OCI-LY3 (cell line): ENCODE data around the gene TMEM269.
A peak's percentile ranks its signal among the peaks of the same experiment; 100 is the strongest.

Source experiments
- H2AFZ ChIP-seq: fragments of 200-600, 300-600 bp; shearing (Covaris generic); 2 replicates; pipeline ENCODE4 v1.6.0; 2014; ENCODE audit warnings: antibody characterized with exemption, low read depth, low read length
- H3K27ac ChIP-seq: fragments of 200-600, 300-600 bp; sonication (generic); 2 replicates; pipeline ENCODE4 v1.5.1; 2014; ENCODE audit warnings: mild to moderate bottlenecking, low read length, moderate library complexity, mixed read lengths
- H3K27me3 ChIP-seq: fragments of 200-600, 300-600 bp; sonication (generic); 2 replicates; pipeline ENCODE4 v1.6.1; 2014; ENCODE audit warnings: low read depth, low read length, mixed read lengths
- H3K36me3 ChIP-seq: fragments of 200-600, 300-600 bp; sonication (generic); replicated peaks from 2 replicates; pipeline ENCODE3; 2014; ENCODE audit warnings: low read depth, low read length, mixed read lengths
- H3K4me1 ChIP-seq: fragments of 300-600, 200-600 bp; sonication (generic); 2 replicates; pipeline ENCODE4 v1.6.1; 2014; ENCODE audit warnings: low read length, mixed read lengths
- H3K4me2 ChIP-seq: fragments of 200-600, 300-600 bp; sonication (generic); 2 replicates; pipeline ENCODE4 v1.6.1; 2014; ENCODE audit warnings: low read length, mixed read lengths
- H3K4me3 ChIP-seq: fragments of 300-600, 200-600 bp; sonication (generic); 2 replicates; pipeline ENCODE4 v1.5.1; 2014; ENCODE audit warnings: antibody characterized with exemption, mild to moderate bottlenecking, low read length, moderate library complexity
- H3K79me2 ChIP-seq: fragments of 300-600, 200-600 bp; shearing (Covaris generic); 2 replicates; pipeline ENCODE4 v1.6.1; 2014; ENCODE audit warnings: mild to moderate bottlenecking, low read length, mixed read lengths
- H3K9ac ChIP-seq: fragments of 300-600, 200-600 bp; shearing (Covaris generic); 2 replicates; pipeline ENCODE4 v1.6.0; 2014; ENCODE audit warnings: mild to moderate bottlenecking, low read length, moderate library complexity
- H3K9me3 ChIP-seq: fragments of 200-600, 300-600 bp; shearing (Covaris generic); 2 replicates; pipeline ENCODE4 v1.6.1; 2014; ENCODE audit warnings: low read length, mixed read lengths; ENCODE audit not compliant: insufficient read depth
- H4K20me1 ChIP-seq: fragments of 200-600, 300-600 bp; sonication (generic); 2 replicates; pipeline ENCODE4 v1.6.1; 2016; ENCODE audit warnings: low read length, mixed read lengths; ENCODE audit not compliant: insufficient read depth
- EZH2phosphoT487 ChIP-seq: fragments of 200-600 bp; shearing (Covaris generic); IDR thresholded peaks from 2 replicates; pipeline ENCODE4 v1.6.1; 2018; ENCODE audit warnings: antibody characterized with exemption, mixed run types, low read depth
- TF ChIP-seq, protein P1 (sequence below): fragments of 200-600, 300-600 bp; sonication (generic); IDR thresholded peaks from 2 replicates; pipeline ENCODE4 v1.5.1; 2014; ENCODE audit warnings: antibody characterized with exemption, low read length, low read depth

The TMEM269 gene

GRCh38 chr1:42766741-42767509 lies 17.9 kb upstream of the TMEM269 start, which contains the start of the genes C1orf50 and P3H1:
TSS of gene C1orf50 (plus strand) at chr1:42767249. CDS start at chr1:42767312, 63 bp downstream.
TSS of gene P3H1 (minus strand) at chr1:42767028. CDS start at chr1:42766971, 57 bp downstream.
- Histone ChIP-seq H3K79me2 (peaks cover 43% of the 10 kb centered on the region), H3K4me1 (peaks cover 13% of the 10 kb centered on the region), H4K20me1 (peaks cover 9% of the 10 kb centered on the region), H3K27ac (peak within 1 kb of the TSS; percentile 34; the same call in 1 of the 2 replicates), H3K9me3 (no peaks in the 10 kb centered on the region), H3K4me3 (peak within 1 kb of the TSS; percentile 97), H3K4me2 (peak within 1 kb of the TSS; percentile 89), H2AFZ (peak within 1 kb of the TSS; percentile 68), H3K36me3 (no peaks in the 10 kb centered on the region), H3K9ac (peak within 1 kb of the TSS; percentile 84), H3K27me3 (no peaks in the 10 kb centered on the region)
- TF ChIP-seq, protein P1, sequence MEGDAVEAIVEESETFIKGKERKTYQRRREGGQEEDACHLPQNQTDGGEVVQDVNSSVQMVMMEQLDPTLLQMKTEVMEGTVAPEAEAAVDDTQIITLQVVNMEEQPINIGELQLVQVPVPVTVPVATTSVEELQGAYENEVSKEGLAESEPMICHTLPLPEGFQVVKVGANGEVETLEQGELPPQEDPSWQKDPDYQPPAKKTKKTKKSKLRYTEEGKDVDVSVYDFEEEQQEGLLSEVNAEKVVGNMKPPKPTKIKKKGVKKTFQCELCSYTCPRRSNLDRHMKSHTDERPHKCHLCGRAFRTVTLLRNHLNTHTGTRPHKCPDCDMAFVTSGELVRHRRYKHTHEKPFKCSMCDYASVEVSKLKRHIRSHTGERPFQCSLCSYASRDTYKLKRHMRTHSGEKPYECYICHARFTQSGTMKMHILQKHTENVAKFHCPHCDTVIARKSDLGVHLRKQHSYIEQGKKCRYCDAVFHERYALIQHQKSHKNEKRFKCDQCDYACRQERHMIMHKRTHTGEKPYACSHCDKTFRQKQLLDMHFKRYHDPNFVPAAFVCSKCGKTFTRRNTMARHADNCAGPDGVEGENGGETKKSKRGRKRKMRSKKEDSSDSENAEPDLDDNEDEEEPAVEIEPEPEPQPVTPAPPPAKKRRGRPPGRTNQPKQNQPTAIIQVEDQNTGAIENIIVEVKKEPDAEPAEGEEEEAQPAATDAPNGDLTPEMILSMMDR: no peak
- TF ChIP-seq EZH2phosphoT487: no peak

- 0 out of 2 replicates have a peak overlapping the region, but pooled peaks have one; percentile 34 for H3K27ac ChIP-seq
- peaks cover 13% of the 10 kb centered on the region for H3K4me1 ChIP-seq
- H3K36me3 ChIP-seq: no peaks in the 10 kb centered on the region
- H2AFZ ChIP-seq: peak overlapping the region; percentile 68
- H3K4me3 ChIP-seq: peak overlapping the region; percentile 97
- peaks cover 9% of the 10 kb centered on the region for H4K20me1 ChIP-seq
- H3K9ac ChIP-seq: peak overlapping the region; percentile 78
- H3K79me2 ChIP-seq: peaks cover 43% of the 10 kb centered on the region
- no peak for TF ChIP-seq EZH2phosphoT487
- TF ChIP-seq, protein P1: no peak
- no peaks in the 10 kb centered on the region for H3K9me3 ChIP-seq
- H3K4me2 ChIP-seq: peak overlapping the region; percentile 88
- H3K27me3 ChIP-seq: no peaks in the 10 kb centered on the region
Observed at GRCh38 chr1:42767510-42768000, 17.2 kb upstream of the TMEM269 start.

DNA sequence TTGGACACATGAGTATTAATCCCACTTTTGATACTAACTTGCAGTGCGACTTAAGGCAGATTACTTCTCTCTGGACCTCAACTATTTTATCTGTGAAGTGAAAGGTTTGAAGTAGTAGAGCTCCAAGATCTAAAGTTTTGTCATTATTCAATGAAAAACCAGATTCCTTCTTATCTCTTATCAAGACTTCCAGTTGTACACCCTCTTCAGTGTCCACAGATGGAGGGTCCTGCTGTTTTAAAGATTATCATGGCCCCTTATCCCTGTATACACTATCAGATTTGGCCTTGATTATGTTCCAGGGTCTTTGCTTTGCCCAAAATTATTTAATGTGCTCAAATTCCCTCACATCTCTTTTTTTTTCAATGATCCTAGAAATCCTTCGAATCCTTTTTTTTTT lies 16.6 kb upstream of the TMEM269 start:
- no peaks in the 10 kb centered on the region for H3K36me3 ChIP-seq
- peaks cover 9% of the 10 kb centered on the region for H4K20me1 ChIP-seq
- no peak overlapping the region for H3K27ac ChIP-seq
- peak overlapping the region; percentile 78 for H3K9ac ChIP-seq
- TF ChIP-seq, protein P1: no peak
- TF ChIP-seq EZH2phosphoT487: no peak
- H3K4me2 ChIP-seq: peak overlapping the region; percentile 88
- H3K4me3 ChIP-seq: peak overlapping the region; percentile 97
- H3K4me1 ChIP-seq: peaks cover 13% of the 10 kb centered on the region
- no peaks in the 10 kb centered on the region for H3K9me3 ChIP-seq
- H3K27me3 ChIP-seq: no peaks in the 10 kb centered on the region
- no peak overlapping the region for H2AFZ ChIP-seq
- peaks cover 43% of the 10 kb centered on the region for H3K79me2 ChIP-seq

GRCh38 chr1:42769811-42770210 lies 15.0 kb upstream of the TMEM269 start:
- Histone ChIP-seq H4K20me1 (peaks cover 9% of the 10 kb centered on the region), H3K4me3 (no peak overlapping the region), H2AFZ (no peak overlapping the region), H3K79me2 (peaks cover 39% of the 10 kb centered on the region), H3K9me3 (no peaks in the 10 kb centered on the region), H3K4me2 (no peak overlapping the region), H3K9ac (no peak overlapping the region), H3K4me1 (peaks cover 13% of the 10 kb centered on the region), H3K36me3 (no peaks in the 10 kb centered on the region), H3K27me3 (no peaks in the 10 kb centered on the region), H3K27ac (no peak overlapping the region)
- TF ChIP-seq, protein P1: no peak
- no peak for TF ChIP-seq EZH2phosphoT487
